Right lobe of liver (tissue), 4 donors: Measurements from ENCODE around the gene TBL1Y.

Experiments used
- POLR2A ChIP-seq: fragments of 450-650 bp; IDR thresholded peaks from one replicate; pipeline ENCODE4 v1.6.1; 2017; ENCODE audit warnings: antibody characterized with exemption, mild to moderate bottlenecking
- TF ChIP-seq, protein P1 (sequence below), 4 donors: fragments of 200-600 bp in 3 of 4; fragments of 450-650 bp in 1 of 4; IDR thresholded peaks; one replicate each; pipeline versions ENCODE4 v1.5.1 to v1.8.0; 2016 to 2022; ENCODE audit warnings: antibody characterized with exemption in 4 of 4, mild to moderate bottlenecking in 2 of 4
- donor health status: DM: no; HTN: no; CAD: no.
- donor health status: DM: no; HTN: no; CAD: no.
- donor health status: DM: no; HTN: yes; CAD: no.

DNA sequence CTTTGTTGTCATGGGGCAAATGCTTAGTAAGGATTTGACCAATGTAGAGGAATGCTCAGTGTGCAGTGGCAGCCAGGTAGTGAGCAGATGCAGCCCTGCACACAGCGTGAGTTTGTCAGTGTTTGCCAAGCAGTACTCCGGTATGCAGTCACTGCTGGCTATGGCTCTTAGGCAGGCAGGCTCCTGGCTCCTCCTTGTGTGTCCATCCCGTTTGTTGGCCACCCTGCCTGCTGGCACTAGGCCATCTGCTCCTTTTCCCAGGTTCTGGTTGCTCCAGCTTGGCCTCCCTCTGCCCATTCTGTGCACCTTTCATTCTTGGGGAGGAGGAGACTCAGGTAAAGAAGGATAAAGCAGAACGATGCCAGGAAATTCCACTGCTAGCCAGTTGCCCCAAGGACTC, 106.0 kb downstream of the TBL1Y start:
- TF ChIP-seq POLR2A, result no peak
- TF ChIP-seq, protein P1, sequence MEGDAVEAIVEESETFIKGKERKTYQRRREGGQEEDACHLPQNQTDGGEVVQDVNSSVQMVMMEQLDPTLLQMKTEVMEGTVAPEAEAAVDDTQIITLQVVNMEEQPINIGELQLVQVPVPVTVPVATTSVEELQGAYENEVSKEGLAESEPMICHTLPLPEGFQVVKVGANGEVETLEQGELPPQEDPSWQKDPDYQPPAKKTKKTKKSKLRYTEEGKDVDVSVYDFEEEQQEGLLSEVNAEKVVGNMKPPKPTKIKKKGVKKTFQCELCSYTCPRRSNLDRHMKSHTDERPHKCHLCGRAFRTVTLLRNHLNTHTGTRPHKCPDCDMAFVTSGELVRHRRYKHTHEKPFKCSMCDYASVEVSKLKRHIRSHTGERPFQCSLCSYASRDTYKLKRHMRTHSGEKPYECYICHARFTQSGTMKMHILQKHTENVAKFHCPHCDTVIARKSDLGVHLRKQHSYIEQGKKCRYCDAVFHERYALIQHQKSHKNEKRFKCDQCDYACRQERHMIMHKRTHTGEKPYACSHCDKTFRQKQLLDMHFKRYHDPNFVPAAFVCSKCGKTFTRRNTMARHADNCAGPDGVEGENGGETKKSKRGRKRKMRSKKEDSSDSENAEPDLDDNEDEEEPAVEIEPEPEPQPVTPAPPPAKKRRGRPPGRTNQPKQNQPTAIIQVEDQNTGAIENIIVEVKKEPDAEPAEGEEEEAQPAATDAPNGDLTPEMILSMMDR (IDR thresholded peaks at IDR 0.05), result no peak
